T-helper 1 cell treated with Interleukin-12 subunit alpha and Interleukin-12 subunit beta and Interleukin-4 antibody, amounts not matched to agents 30 μg/mL and 1 μg/mL, for 36 hours (primary cell): ENCODE results near the gene FYCO1.

Experiments
- H3K27ac Mint-ChIP-seq: one replicate; pipeline ENCODE4 v1.8.0; 2021; ENCODE audit warnings: mild to moderate bottlenecking, mixed read lengths
- H3K27me3 Mint-ChIP-seq: one replicate; pipeline ENCODE4 v1.8.0; 2021; ENCODE audit warnings: low read depth, mixed read lengths
- H3K36me3 Mint-ChIP-seq: one replicate; pipeline ENCODE4 v1.8.0; 2021; ENCODE audit warnings: low read depth, mixed read lengths
- H3K4me1 Mint-ChIP-seq: one replicate; pipeline ENCODE4 v1.8.0; 2021; ENCODE audit warnings: low read depth, mixed read lengths
- H3K4me3 Mint-ChIP-seq: one replicate; pipeline ENCODE4 v1.8.0; 2021; ENCODE audit warnings: mild to moderate bottlenecking, moderate library complexity, mixed read lengths
- H3K9me3 Mint-ChIP-seq: one replicate; pipeline ENCODE4 v1.8.0; 2021; ENCODE audit warnings: mixed read lengths

FYCO1 gene

GRCh38 chr3:45907769-45908705 is 87.6 kb downstream of the FYCO1 start:
- H3K9me3 Mint-ChIP-seq, result peaks cover 7% of the 10 kb centered on the region
- H3K27ac Mint-ChIP-seq, result peak overlapping the region; percentile 37
- H3K4me1 Mint-ChIP-seq, result peaks cover 34% of the 10 kb centered on the region
- peaks cover 36% of the 10 kb centered on the region for H3K36me3 Mint-ChIP-seq
- peaks cover 31% of the 10 kb centered on the region for H3K27me3 Mint-ChIP-seq
- peak overlapping the region; percentile 44 for H3K4me3 Mint-ChIP-seq

GRCh38 chr3:45906681-45907407 is 88.8 kb downstream of the FYCO1 start:
- Mint-ChIP-seq H3K9me3 (peaks cover 7% of the 10 kb centered on the region), H3K36me3 (peaks cover 33% of the 10 kb centered on the region), H3K27ac (no peak overlapping the region), H3K4me1 (peaks cover 34% of the 10 kb centered on the region), H3K27me3 (peaks cover 28% of the 10 kb centered on the region), H3K4me3 (no peak overlapping the region)

- H3K4me1 Mint-ChIP-seq, result peaks cover 34% of the 10 kb centered on the region
Measured at GRCh38 chr3:45905755-45906154, 89.9 kb downstream of the FYCO1 start.

GRCh38 chr3:45904931-45905330 is 90.7 kb downstream of the FYCO1 start:
- Mint-ChIP-seq H3K27me3 (peaks cover 19% of the 10 kb centered on the region), H3K27ac (no peak overlapping the region), H3K36me3 (peaks cover 26% of the 10 kb centered on the region), H3K4me1 (peaks cover 29% of the 10 kb centered on the region), H3K4me3 (no peak overlapping the region), H3K9me3 (peaks cover 7% of the 10 kb centered on the region)

More at GRCh38 chr3:45905755-45906154, 89.9 kb downstream of the FYCO1 start:
- Mint-ChIP-seq H3K4me3 (no peak overlapping the region), H3K36me3 (peaks cover 33% of the 10 kb centered on the region), H3K9me3 (peaks cover 7% of the 10 kb centered on the region), H3K27ac (no peak overlapping the region), H3K27me3 (peaks cover 25% of the 10 kb centered on the region)

GRCh38 chr3:45896956-45897355 is 98.7 kb downstream of the FYCO1 start:
- Mint-ChIP-seq H3K27me3 (peaks cover 53% of the 10 kb centered on the region), H3K27ac (no peak overlapping the region), H3K4me3 (no peak overlapping the region)

GRCh38 chr3:45895686-45896468 is 99.7 kb downstream of the FYCO1 start:
- Mint-ChIP-seq H3K4me3 (no peak overlapping the region), H3K4me1 (peaks cover 4% of the 10 kb centered on the region), H3K27me3 (peaks cover 60% of the 10 kb centered on the region), H3K27ac (no peak overlapping the region), H3K36me3 (peaks cover 4% of the 10 kb centered on the region), H3K9me3 (no peaks in the 10 kb centered on the region)

More at GRCh38 chr3:45896956-45897355, 98.7 kb downstream of the FYCO1 start:
- no peaks in the 10 kb centered on the region for H3K36me3 Mint-ChIP-seq
- H3K4me1 Mint-ChIP-seq, result peaks cover 4% of the 10 kb centered on the region
- no peaks in the 10 kb centered on the region for H3K9me3 Mint-ChIP-seq

- Mint-ChIP-seq H3K27me3 (peaks cover 69% of the 10 kb centered on the region), H3K4me3 (no peak overlapping the region)
Measured at GRCh38 chr3:45894015-45894414, 101.6 kb downstream of the FYCO1 start.

GRCh38 chr3:45892161-45892560 is 103.5 kb downstream of the FYCO1 start:
- peaks cover 4% of the 10 kb centered on the region for H3K36me3 Mint-ChIP-seq
- H3K27ac Mint-ChIP-seq, result no peak overlapping the region
- peaks cover 6% of the 10 kb centered on the region for H3K4me1 Mint-ChIP-seq
- H3K9me3 Mint-ChIP-seq, result no peaks in the 10 kb centered on the region
- no peak overlapping the region for H3K4me3 Mint-ChIP-seq
- peaks cover 57% of the 10 kb centered on the region for H3K27me3 Mint-ChIP-seq

More at GRCh38 chr3:45894015-45894414, 101.6 kb downstream of the FYCO1 start:
- Mint-ChIP-seq H3K27ac (no peak overlapping the region), H3K4me1 (peaks cover 6% of the 10 kb centered on the region), H3K36me3 (peaks cover 4% of the 10 kb centered on the region), H3K9me3 (no peaks in the 10 kb centered on the region)

GRCh38 chr3:45890405-45890804 is 105.2 kb downstream of the FYCO1 start:
- Mint-ChIP-seq H3K4me3 (no peak overlapping the region), H3K27ac (no peak overlapping the region), H3K4me1 (peaks cover 6% of the 10 kb centered on the region), H3K27me3 (peaks cover 61% of the 10 kb centered on the region), H3K9me3 (no peaks in the 10 kb centered on the region), H3K36me3 (peaks cover 4% of the 10 kb centered on the region)

- peaks cover 65% of the 10 kb centered on the region for H3K27me3 Mint-ChIP-seq
- H3K9me3 Mint-ChIP-seq, result no peaks in the 10 kb centered on the region
- H3K27ac Mint-ChIP-seq, result no peak overlapping the region
- peaks cover 10% of the 10 kb centered on the region for H3K4me1 Mint-ChIP-seq
- no peak overlapping the region for H3K4me3 Mint-ChIP-seq
- peaks cover 4% of the 10 kb centered on the region for H3K36me3 Mint-ChIP-seq
Measured at GRCh38 chr3:45889337-45889736, 106.3 kb downstream of the FYCO1 start.

GRCh38 chr3:45887759-45888511 is 107.7 kb downstream of the FYCO1 start:
- H3K36me3 Mint-ChIP-seq, result peaks cover 4% of the 10 kb centered on the region
- H3K9me3 Mint-ChIP-seq, result no peaks in the 10 kb centered on the region
- peaks cover 10% of the 10 kb centered on the region for H3K4me1 Mint-ChIP-seq
- H3K27ac Mint-ChIP-seq, result no peak overlapping the region
- peaks cover 67% of the 10 kb centered on the region for H3K27me3 Mint-ChIP-seq
- no peak overlapping the region for H3K4me3 Mint-ChIP-seq

- Mint-ChIP-seq H3K4me1 (peaks cover 6% of the 10 kb centered on the region), H3K9me3 (no peaks in the 10 kb centered on the region), H3K27me3 (peaks cover 61% of the 10 kb centered on the region), H3K36me3 (peaks cover 4% of the 10 kb centered on the region), H3K4me3 (no peak overlapping the region), H3K27ac (no peak overlapping the region)
Measured at GRCh38 chr3:45887285-45887684, 108.3 kb downstream of the FYCO1 start.

- H3K9me3 Mint-ChIP-seq, result no peaks in the 10 kb centered on the region
- H3K27me3 Mint-ChIP-seq, result peaks cover 54% of the 10 kb centered on the region
- peaks cover 10% of the 10 kb centered on the region for H3K4me1 Mint-ChIP-seq
- no peak within 1 kb of the TSS for H3K27ac Mint-ChIP-seq
- H3K4me3 Mint-ChIP-seq, result no peak within 1 kb of the TSS
- H3K36me3 Mint-ChIP-seq, result no peaks in the 10 kb centered on the region
Measured at GRCh38 chr3:45885979-45886705, 109.5 kb downstream of the FYCO1 start, which contains the start of gene CCR9. CCR9 (plus strand) TSS chr3:45886543; CDS start chr3:45894934, 8,391 bp downstream.
